Astrocyte (in vitro differentiated cells and primary cell): ENCODE measurements around the gene CYP21A2. TPM values are rescaled to one million over a fixed set of nuclear protein-coding genes. Genes with fewer than 3 reads are reported as not detected.

Source experiments
- DNase-seq: peaks from one replicate; pipeline ENCODE4 v3.0.0-alpha.2; 2010; ENCODE audit warnings: low read depth
- FAIRE-seq: peaks from 2 replicates; lab custom pipeline; 2011; peaks lifted over from hg19 to GRCh38; lab: Jason Lieb, UNC
- H2AFZ ChIP-seq: 2 replicates; pipeline ENCODE4 v1.6.0; 2012; ENCODE audit warnings: low read depth, low read length, inconsistent platforms
- H3K27ac ChIP-seq: 2 replicates; pipeline ENCODE4 v1.5.1; 2011; ENCODE audit warnings: low read depth, low read length, inconsistent platforms
- H3K27me3 ChIP-seq: 2 replicates; pipeline ENCODE4 v1.6.0; 2011; ENCODE audit warnings: low read length, inconsistent platforms; ENCODE audit not compliant: insufficient read depth
- H3K36me3 ChIP-seq: 2 replicates; pipeline ENCODE4 v1.5.1; 2011; ENCODE audit warnings: low read length, inconsistent platforms; ENCODE audit not compliant: insufficient read depth
- H3K4me1 ChIP-seq: 2 replicates; pipeline ENCODE4 v1.5.1; 2011; ENCODE audit warnings: low read length, inconsistent platforms; ENCODE audit not compliant: insufficient read depth
- H3K4me2 ChIP-seq: 2 replicates; pipeline ENCODE4 v1.6.0; 2012; ENCODE audit warnings: low read length, inconsistent platforms
- H3K4me3 ChIP-seq: 2 replicates; pipeline ENCODE4 v1.5.1; 2011; ENCODE audit warnings: low read depth, mild to moderate bottlenecking, low read length, inconsistent platforms; ENCODE audit not compliant: insufficient read depth
- H3K79me2 ChIP-seq: 2 replicates; pipeline ENCODE4 v1.6.0; 2012; ENCODE audit warnings: mild to moderate bottlenecking, low read length, inconsistent platforms; ENCODE audit not compliant: insufficient read depth
- H3K9ac ChIP-seq: 2 replicates; pipeline ENCODE4 v1.6.0; 2012; ENCODE audit warnings: mild to moderate bottlenecking, low read length, inconsistent platforms
- H3K9me3 ChIP-seq: 2 replicates; pipeline ENCODE4 v1.5.1; 2012; ENCODE audit warnings: low read depth, mild to moderate bottlenecking, low read length, inconsistent platforms; ENCODE audit not compliant: insufficient read depth
- H4K20me1 ChIP-seq: 2 replicates; pipeline ENCODE4 v1.6.0; 2012; ENCODE audit warnings: low read length, inconsistent platforms; ENCODE audit not compliant: insufficient read depth
- H3K27ac Mint-ChIP-seq: one replicate; pipeline ENCODE4 v1.8.0; 2021; ENCODE audit warnings: mild to moderate bottlenecking, mixed read lengths; ENCODE audit not compliant: unreplicated experiment
- H3K27me3 Mint-ChIP-seq: one replicate; pipeline ENCODE4 v1.8.0; 2021; ENCODE audit warnings: low read depth, mixed read lengths; ENCODE audit not compliant: unreplicated experiment
- H3K36me3 Mint-ChIP-seq: one replicate; pipeline ENCODE4 v1.8.0; 2021; ENCODE audit warnings: low read depth, mixed read lengths; ENCODE audit not compliant: unreplicated experiment
- H3K4me1 Mint-ChIP-seq: one replicate; pipeline ENCODE4 v1.8.0; 2021; ENCODE audit warnings: low read depth, mixed read lengths; ENCODE audit not compliant: unreplicated experiment
- H3K4me3 Mint-ChIP-seq: one replicate; pipeline ENCODE4 v1.8.0; 2021; ENCODE audit warnings: mild to moderate bottlenecking, moderate library complexity, mixed read lengths; ENCODE audit not compliant: unreplicated experiment
- H3K9me3 Mint-ChIP-seq: one replicate; pipeline ENCODE4 v1.8.0; 2021; ENCODE audit warnings: mild to moderate bottlenecking, mixed read lengths; ENCODE audit not compliant: unreplicated experiment
- EZH2 ChIP-seq: IDR thresholded peaks from 2 replicates; pipeline ENCODE4 v1.6.1; 2012; ENCODE audit warnings: mild to moderate bottlenecking, low read length, inconsistent platforms; ENCODE audit not compliant: insufficient read depth
- total RNA-seq: library from RNA; stranded (reverse); gene quantifications from 2 replicates; pipeline ENCODE4 v1.2.1, GENCODE V29; 2021
- TF ChIP-seq, protein P1 (sequence below): IDR thresholded peaks from 2 replicates; pipeline ENCODE4 v1.5.1; 2011; ENCODE audit warnings: low read depth, mild to moderate bottlenecking, inconsistent platforms, low read length, moderate library complexity; ENCODE audit not compliant: insufficient read depth

The CYP21A2 gene
- total RNA-seq, 1 donor from 2014 or later: 0.11 TPM

DNA sequence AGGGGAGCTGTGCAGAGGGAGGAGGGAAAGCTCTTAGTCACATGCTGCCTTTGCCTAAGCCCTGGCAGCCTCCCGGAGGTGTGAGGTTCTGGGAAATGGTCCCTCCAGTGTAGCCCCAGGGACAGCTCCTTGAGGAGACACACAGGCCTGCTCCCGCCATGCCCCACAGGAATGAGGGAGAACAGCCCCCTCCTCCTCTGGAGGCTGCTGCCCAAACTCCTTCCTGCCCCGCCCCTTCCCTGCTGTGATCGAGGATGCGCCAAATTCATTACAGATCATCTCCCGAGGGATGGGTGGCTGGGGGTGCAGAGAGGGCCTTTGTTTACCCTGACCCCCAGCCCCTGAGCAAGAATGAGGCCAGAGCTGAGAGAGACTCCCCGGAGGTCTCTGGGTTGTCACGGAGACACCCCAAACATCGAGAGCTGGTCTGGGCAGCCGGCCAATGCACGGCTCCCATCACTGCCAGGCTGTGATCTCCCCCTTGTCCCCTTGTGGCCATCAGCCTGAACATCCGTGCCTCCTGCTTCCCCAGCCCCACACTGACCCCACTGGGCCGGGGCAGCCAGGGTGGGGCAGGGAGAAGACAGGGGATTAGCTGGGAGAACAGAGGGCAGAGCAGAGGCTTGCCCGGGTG lies 8.4 kb downstream of the CYP21A2 start:
- peaks cover 20% of the 10 kb centered on the region for H3K4me1 ChIP-seq
- H2AFZ ChIP-seq: peak overlapping the region; percentile 32
- TF ChIP-seq EZH2: peak; percentile 29
- TF ChIP-seq, protein P1, sequence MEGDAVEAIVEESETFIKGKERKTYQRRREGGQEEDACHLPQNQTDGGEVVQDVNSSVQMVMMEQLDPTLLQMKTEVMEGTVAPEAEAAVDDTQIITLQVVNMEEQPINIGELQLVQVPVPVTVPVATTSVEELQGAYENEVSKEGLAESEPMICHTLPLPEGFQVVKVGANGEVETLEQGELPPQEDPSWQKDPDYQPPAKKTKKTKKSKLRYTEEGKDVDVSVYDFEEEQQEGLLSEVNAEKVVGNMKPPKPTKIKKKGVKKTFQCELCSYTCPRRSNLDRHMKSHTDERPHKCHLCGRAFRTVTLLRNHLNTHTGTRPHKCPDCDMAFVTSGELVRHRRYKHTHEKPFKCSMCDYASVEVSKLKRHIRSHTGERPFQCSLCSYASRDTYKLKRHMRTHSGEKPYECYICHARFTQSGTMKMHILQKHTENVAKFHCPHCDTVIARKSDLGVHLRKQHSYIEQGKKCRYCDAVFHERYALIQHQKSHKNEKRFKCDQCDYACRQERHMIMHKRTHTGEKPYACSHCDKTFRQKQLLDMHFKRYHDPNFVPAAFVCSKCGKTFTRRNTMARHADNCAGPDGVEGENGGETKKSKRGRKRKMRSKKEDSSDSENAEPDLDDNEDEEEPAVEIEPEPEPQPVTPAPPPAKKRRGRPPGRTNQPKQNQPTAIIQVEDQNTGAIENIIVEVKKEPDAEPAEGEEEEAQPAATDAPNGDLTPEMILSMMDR: no peak
- no peak overlapping the region for H3K4me3 Mint-ChIP-seq
- no peaks in the 10 kb centered on the region for H3K36me3 Mint-ChIP-seq
- no peaks in the 10 kb centered on the region for H3K9me3 ChIP-seq
- H3K27ac Mint-ChIP-seq: no peak overlapping the region
- no peak overlapping the region for H3K9ac ChIP-seq
- FAIRE-seq (no peak), DNase-seq (no peak)
- H3K27me3 Mint-ChIP-seq: peaks cover 23% of the 10 kb centered on the region
- H3K27ac ChIP-seq: peak overlapping the region; percentile 3
- H3K79me2 ChIP-seq: no peaks in the 10 kb centered on the region
- H3K36me3 ChIP-seq: no peaks in the 10 kb centered on the region
- H3K9me3 Mint-ChIP-seq: no peaks in the 10 kb centered on the region
- H3K27me3 ChIP-seq: no peaks in the 10 kb centered on the region
- no peak overlapping the region for H3K4me3 ChIP-seq
- H3K4me1 Mint-ChIP-seq: peaks cover 7% of the 10 kb centered on the region
- H4K20me1 ChIP-seq: no peaks in the 10 kb centered on the region
- peak overlapping the region; percentile 58 for H3K4me2 ChIP-seq

DNA sequence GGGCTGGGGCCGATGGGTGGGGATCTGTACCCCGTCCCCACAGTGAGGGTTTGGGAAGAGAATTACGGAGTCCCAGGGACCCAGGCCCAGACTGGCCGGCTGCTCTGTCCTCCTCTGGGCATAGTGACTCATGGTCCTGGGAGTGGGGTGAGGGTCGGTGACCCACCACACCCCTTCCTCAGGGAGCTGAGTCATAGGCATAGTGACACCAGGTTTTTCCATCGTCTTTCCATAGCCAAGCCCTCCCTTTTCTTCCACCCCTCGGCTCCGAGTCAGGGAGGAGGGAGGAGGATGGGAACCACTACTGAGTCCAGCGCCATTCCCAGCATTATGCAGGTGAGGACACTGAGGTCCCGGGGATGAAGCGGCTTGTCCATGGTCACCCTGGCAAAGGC lies 8.9 kb downstream of the CYP21A2 start:
- H3K36me3 ChIP-seq: no peaks in the 10 kb centered on the region
- peaks cover 4% of the 10 kb centered on the region for H3K27me3 ChIP-seq
- no peak for TF ChIP-seq EZH2
- TF ChIP-seq, protein P1: no peak
- peak; percentile 25 for DNase-seq
- no peaks in the 10 kb centered on the region for H4K20me1 ChIP-seq
- H3K9ac ChIP-seq: no peak overlapping the region
- H3K9me3 ChIP-seq: no peaks in the 10 kb centered on the region
- no peak overlapping the region for H3K27ac Mint-ChIP-seq
- no peak overlapping the region for H3K4me3 Mint-ChIP-seq
- H3K4me3 ChIP-seq: no peak overlapping the region
- FAIRE-seq: no peak
- peaks cover 20% of the 10 kb centered on the region for H3K4me1 ChIP-seq
- H3K4me2 ChIP-seq: peak overlapping the region; percentile 58
- no peaks in the 10 kb centered on the region for H3K36me3 Mint-ChIP-seq
- H3K4me1 Mint-ChIP-seq: peaks cover 7% of the 10 kb centered on the region
- no peaks in the 10 kb centered on the region for H3K79me2 ChIP-seq
- no peak overlapping the region for H3K27ac ChIP-seq
- H3K27me3 Mint-ChIP-seq: peaks cover 29% of the 10 kb centered on the region
- no peak overlapping the region for H2AFZ ChIP-seq
- H3K9me3 Mint-ChIP-seq: no peaks in the 10 kb centered on the region

DNA sequence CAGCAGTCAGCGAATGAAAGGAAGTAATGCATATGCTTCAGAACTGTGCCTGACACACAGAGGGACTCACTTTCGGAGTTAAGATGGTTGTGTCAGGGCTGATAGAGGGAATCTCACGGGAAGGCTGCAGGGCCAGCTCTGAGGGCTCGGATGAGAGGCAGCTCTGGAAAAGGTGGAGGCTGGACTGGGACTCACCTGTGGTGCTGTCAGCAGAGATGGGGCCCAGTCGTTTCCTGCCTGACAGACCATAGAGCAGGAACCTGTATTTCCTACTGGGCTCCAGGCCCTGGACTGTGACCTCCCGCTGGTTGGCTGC lies 9.3 kb downstream of the CYP21A2 start:
- Mint-ChIP-seq H3K4me1 (peaks cover 7% of the 10 kb centered on the region), H3K27me3 (peaks cover 33% of the 10 kb centered on the region), H3K36me3 (no peaks in the 10 kb centered on the region), H3K4me3 (no peak overlapping the region), H3K9me3 (no peaks in the 10 kb centered on the region), H3K27ac (no peak overlapping the region)
- Histone ChIP-seq H3K4me2 (peak overlapping the region; percentile 58), H2AFZ (no peak overlapping the region), H4K20me1 (no peaks in the 10 kb centered on the region), H3K27me3 (peaks cover 4% of the 10 kb centered on the region), H3K27ac (no peak overlapping the region), H3K79me2 (no peaks in the 10 kb centered on the region), H3K9ac (no peak overlapping the region), H3K4me1 (peaks cover 20% of the 10 kb centered on the region), H3K9me3 (no peaks in the 10 kb centered on the region), H3K4me3 (no peak overlapping the region), H3K36me3 (no peaks in the 10 kb centered on the region)
- TF ChIP-seq EZH2: no peak
- DNase-seq (no peak), FAIRE-seq (no peak)
